K562 (cell line): ENCODE data around the gene DCTN1. TPM values are rescaled to one million over a fixed set of nuclear protein-coding genes. Genes with fewer than 3 reads are reported as not detected.
A peak's percentile ranks its signal among the peaks of the same experiment; 100 is the strongest.

Experiments used
- DPF2 ChIP-seq: fragments of 450-650 bp; IDR thresholded peaks from 2 replicates; pipeline ENCODE4 v1.6.1; 2016
- ELF2 ChIP-seq: fragments of 250-450 bp; sonication (Bioruptor Pico); IDR thresholded peaks from 2 replicates; pipeline ENCODE4 v1.5.0; 2021; ENCODE audit warnings: mild to moderate bottlenecking
- ILF3 ChIP-seq: fragments of 450-650 bp; IDR thresholded peaks from 2 replicates; pipeline ENCODE4 v1.6.1; 2018; ENCODE audit warnings: antibody characterized with exemption, mild to moderate bottlenecking, moderate library complexity, borderline replicate concordance
- KLF6 ChIP-seq: fragments of 250-450 bp; sonication (Bioruptor Pico); IDR thresholded peaks from 2 replicates; pipeline ENCODE4 v1.4.0; 2020; ENCODE audit warnings: mild to moderate bottlenecking, moderate library complexity, borderline replicate concordance
- MEIS2 ChIP-seq: fragments of 450-650 bp; IDR thresholded peaks from 2 replicates; pipeline ENCODE4 v1.6.1; 2014; ENCODE audit warnings: mild to moderate bottlenecking; ENCODE audit not compliant: partially characterized antibody
- NBN ChIP-seq: fragments of 450-650 bp; IDR thresholded peaks from 2 replicates; pipeline ENCODE4 v1.6.1; 2016; ENCODE audit warnings: low read depth, mild to moderate bottlenecking
- POLR2AphosphoS5 ChIP-seq: IDR thresholded peaks from 2 replicates; pipeline ENCODE4 v1.6.1; 2011; ENCODE audit warnings: mild to moderate bottlenecking, low read depth, low read length, moderate library complexity; ENCODE audit not compliant: control insufficient read depth, insufficient read depth
- RBBP5 ChIP-seq: fragments of 200-600 bp; sonication (generic); IDR thresholded peaks from 2 replicates; pipeline ENCODE4 v1.6.1; 2012; ENCODE audit warnings: borderline replicate concordance, mild to moderate bottlenecking, low read length, control low read depth, inconsistent platforms; ENCODE audit not compliant: insufficient read depth, poor library complexity, severe bottlenecking
- SIRT6 ChIP-seq: IDR thresholded peaks from one replicate; pipeline ENCODE4 v1.6.1; 2012; ENCODE audit warnings: low read depth, mild to moderate bottlenecking, control low read depth, inconsistent platforms, low read length, moderate library complexity
- SOX6 ChIP-seq: fragments of 450-650 bp; IDR thresholded peaks from 2 replicates; pipeline ENCODE4 v1.6.1; 2014; ENCODE audit warnings: mild to moderate bottlenecking
- TBL1XR1 ChIP-seq, 2 experiments: IDR thresholded peaks; 2 replicates each; pipeline ENCODE4 v1.6.1; 2012; ENCODE audit warnings: improper control_type of control experiment in 2 of 2, low read length in 2 of 2, mild to moderate bottlenecking in 1 of 2
- TEAD1 ChIP-seq, 2 experiments: fragments of 450-650 bp in 1 of 2; sonication (generic) in 1 of 2; formaldehyde crosslinking; IDR thresholded peaks; 2 replicates each; pipeline versions ENCODE4 v1.4.0 to v1.8.0; 2020 to 2022; ENCODE audit warnings: mild to moderate bottlenecking in 2 of 2, missing genetic modification reagents in 1 of 2
- XRCC5 ChIP-seq: fragments of 200-400 bp; formaldehyde crosslinking; IDR thresholded peaks from 2 replicates; pipeline ENCODE4 v1.6.1; 2017; ENCODE audit warnings: low read depth, mild to moderate bottlenecking, low read length
- ZBTB1 ChIP-seq: sonication (generic); formaldehyde crosslinking; IDR thresholded peaks from 2 replicates; pipeline ENCODE4 v1.8.1; 2023; ENCODE audit warnings: missing genetic modification reagents, low read depth, mild to moderate bottlenecking, borderline replicate concordance
- ZBTB17 ChIP-seq: fragments of 450-650 bp; formaldehyde crosslinking; IDR thresholded peaks from 2 replicates; pipeline ENCODE4 v1.4.0; 2020; ENCODE audit warnings: mild to moderate bottlenecking
- ZFP36 ChIP-seq: fragments of 150-350 bp; IDR thresholded peaks from 2 replicates; pipeline ENCODE4 v1.6.1; 2018; ENCODE audit warnings: low read length, low read depth; ENCODE audit not compliant: partially characterized antibody
- ZFPM2 ChIP-seq: fragments of 250-450 bp; sonication (Bioruptor Pico); IDR thresholded peaks from 2 replicates; pipeline ENCODE4 v1.5.1; 2022; ENCODE audit warnings: mild to moderate bottlenecking
- ZNF253 ChIP-seq: fragments of 250-450 bp; sonication (Bioruptor Pico); conservative IDR thresholded peaks from 2 replicates; pipeline ENCODE4 v1.6.1; 2021; ENCODE audit warnings: mild to moderate bottlenecking
- ZNF3 ChIP-seq: fragments of 250-450 bp; sonication (Bioruptor Pico); IDR thresholded peaks from 2 replicates; pipeline ENCODE4 v1.5.0; 2021; ENCODE audit warnings: mild to moderate bottlenecking, moderate library complexity
- ZNF707 ChIP-seq: fragments of 250-450 bp; sonication (Bioruptor Pico); conservative IDR thresholded peaks from 2 replicates; pipeline ENCODE4 v1.8.0; 2022; ENCODE audit warnings: inconsistent platforms, mild to moderate bottlenecking, moderate library complexity
- ZNF76 ChIP-seq: fragments of 250-450 bp; sonication (Bioruptor Pico); IDR thresholded peaks from 2 replicates; pipeline ENCODE4 v1.4.0; 2020; ENCODE audit warnings: mild to moderate bottlenecking, moderate library complexity, borderline replicate concordance
- polyA plus RNA-seq, 8 experiments: library from polyadenylated mRNA; depleted of rRNA in 4 of 8; stranded (reverse) in 5 of 8; unstranded in 3 of 8; fragments of >200 nt; fragmentation: Nextera tagmentation in 2 of 8; fragmentation: Illumina TruSeq in 1 of 8; extraction: Ambion mirVana in 2 of 8; extraction: Trizol in 1 of 8; gene quantifications; 2 replicates each; pipeline versions ENCODE4 v1.2.1 to v1.2.3, GENCODE V29; 2011 to 2014; ENCODE audit warnings: inconsistent platforms in 1 of 8, missing spikeins in 1 of 8
- total RNA-seq, 7 experiments: library from RNA; depleted of rRNA in 6 of 7; stranded (reverse); fragments of >200 nt in 6 of 7; fragmentation: Illumina TruSeq in 2 of 7; extraction: Trizol in 2 of 7; gene quantifications; 2 replicates each; pipeline versions ENCODE4 v1.2.1 to v1.2.3, GENCODE V29; 2011 to 2021; ENCODE audit warnings: low replicate concordance in 1 of 7
- TF ChIP-seq, protein P1 (sequence below): fragments of 450-650 bp; IDR thresholded peaks from 2 replicates; pipeline ENCODE4 v1.6.1; 2017; ENCODE audit warnings: mild to moderate bottlenecking, moderate library complexity
- TF ChIP-seq, protein P2 (sequence below): fragments of 250-450 bp; sonication (Bioruptor Pico); IDR thresholded peaks from 2 replicates; pipeline ENCODE4 v1.4.0; 2020; ENCODE audit warnings: mild to moderate bottlenecking, moderate library complexity, borderline replicate concordance
- TF ChIP-seq, protein P3 (sequence below): fragments of 250-450 bp; sonication (Bioruptor Pico); IDR thresholded peaks from 2 replicates; pipeline ENCODE4 v1.8.0; 2022; ENCODE audit warnings: inconsistent platforms

The DCTN1 gene
- total and polyA plus RNA-seq, 9 of the 15 experiments (the other 6 are each of a cell fraction or from before 2014, with no cell fraction given): 23.9 to 71.7 (median 45.0) TPM

DNA sequence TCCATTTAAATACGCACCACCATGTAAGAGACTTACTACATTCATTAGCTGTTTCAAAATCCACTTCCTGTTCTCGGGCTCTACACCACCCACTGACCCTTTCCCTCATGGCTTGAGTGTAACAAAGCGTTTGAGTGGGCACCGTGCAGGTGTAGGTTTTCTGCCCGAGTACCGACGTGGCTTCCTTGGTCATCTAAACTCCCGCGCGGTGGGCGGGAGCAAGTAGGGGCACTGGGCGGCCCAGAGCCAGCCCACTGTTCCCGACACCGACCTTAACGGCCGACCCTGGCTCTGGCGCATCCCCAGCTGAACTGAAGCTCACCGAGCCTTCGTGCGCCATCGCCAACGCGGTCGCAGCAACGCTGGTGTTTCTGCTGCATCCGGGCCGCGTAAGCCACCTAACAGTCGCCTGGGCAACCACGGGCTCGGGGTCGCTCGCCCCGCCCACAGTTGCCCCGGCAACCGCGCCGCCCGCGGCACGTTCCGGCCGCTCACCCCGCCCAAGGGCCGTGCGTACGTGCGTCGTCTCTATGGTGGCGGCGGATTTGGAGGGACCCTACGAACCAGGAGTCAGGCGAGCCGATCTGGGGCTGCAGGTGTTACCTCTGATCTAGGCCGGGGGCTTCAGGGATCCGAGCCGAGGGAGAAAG, 41.2 kb upstream of the DCTN1 start, which contains the start of the genes C2orf81 and WDR54 (continued):
- TF ChIP-seq ZNF253: no peak
- no peak for TF ChIP-seq DPF2
- TF ChIP-seq TBL1XR1 (IDR thresholded peaks at IDR 0.05; ENCODE audit: low read length in 2 of 2): no peak
- TF ChIP-seq, protein P1, sequence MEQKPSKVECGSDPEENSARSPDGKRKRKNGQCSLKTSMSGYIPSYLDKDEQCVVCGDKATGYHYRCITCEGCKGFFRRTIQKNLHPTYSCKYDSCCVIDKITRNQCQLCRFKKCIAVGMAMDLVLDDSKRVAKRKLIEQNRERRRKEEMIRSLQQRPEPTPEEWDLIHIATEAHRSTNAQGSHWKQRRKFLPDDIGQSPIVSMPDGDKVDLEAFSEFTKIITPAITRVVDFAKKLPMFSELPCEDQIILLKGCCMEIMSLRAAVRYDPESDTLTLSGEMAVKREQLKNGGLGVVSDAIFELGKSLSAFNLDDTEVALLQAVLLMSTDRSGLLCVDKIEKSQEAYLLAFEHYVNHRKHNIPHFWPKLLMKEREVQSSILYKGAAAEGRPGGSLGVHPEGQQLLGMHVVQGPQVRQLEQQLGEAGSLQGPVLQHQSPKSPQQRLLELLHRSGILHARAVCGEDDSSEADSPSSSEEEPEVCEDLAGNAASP: no peak
- no peak for TF ChIP-seq ZNF707 (CRISPR knock-in tag)
- 0 out of 2 replicates have a peak, but pooled peaks have one; percentile 11 for TF ChIP-seq XRCC5
- no peak for TF ChIP-seq ILF3
- no peak for TF ChIP-seq ZBTB17 (CRISPR knock-in tag)
- no peak for TF ChIP-seq POLR2AphosphoS5
- no peak for TF ChIP-seq ELF2
- no peak for TF ChIP-seq ZNF76 (CRISPR knock-in tag)
- TF ChIP-seq NBN: no peak
- no peak for TF ChIP-seq ZFP36
- TF ChIP-seq ZFPM2 (CRISPR knock-in tag): no peak
- TF ChIP-seq RBBP5: peak; percentile 10
- no peak; a peak in 1 of 4 replicates for TF ChIP-seq TEAD1 (CRISPR knock-in tag; IDR thresholded peaks at IDR 0.05)
- TF ChIP-seq, protein P2, sequence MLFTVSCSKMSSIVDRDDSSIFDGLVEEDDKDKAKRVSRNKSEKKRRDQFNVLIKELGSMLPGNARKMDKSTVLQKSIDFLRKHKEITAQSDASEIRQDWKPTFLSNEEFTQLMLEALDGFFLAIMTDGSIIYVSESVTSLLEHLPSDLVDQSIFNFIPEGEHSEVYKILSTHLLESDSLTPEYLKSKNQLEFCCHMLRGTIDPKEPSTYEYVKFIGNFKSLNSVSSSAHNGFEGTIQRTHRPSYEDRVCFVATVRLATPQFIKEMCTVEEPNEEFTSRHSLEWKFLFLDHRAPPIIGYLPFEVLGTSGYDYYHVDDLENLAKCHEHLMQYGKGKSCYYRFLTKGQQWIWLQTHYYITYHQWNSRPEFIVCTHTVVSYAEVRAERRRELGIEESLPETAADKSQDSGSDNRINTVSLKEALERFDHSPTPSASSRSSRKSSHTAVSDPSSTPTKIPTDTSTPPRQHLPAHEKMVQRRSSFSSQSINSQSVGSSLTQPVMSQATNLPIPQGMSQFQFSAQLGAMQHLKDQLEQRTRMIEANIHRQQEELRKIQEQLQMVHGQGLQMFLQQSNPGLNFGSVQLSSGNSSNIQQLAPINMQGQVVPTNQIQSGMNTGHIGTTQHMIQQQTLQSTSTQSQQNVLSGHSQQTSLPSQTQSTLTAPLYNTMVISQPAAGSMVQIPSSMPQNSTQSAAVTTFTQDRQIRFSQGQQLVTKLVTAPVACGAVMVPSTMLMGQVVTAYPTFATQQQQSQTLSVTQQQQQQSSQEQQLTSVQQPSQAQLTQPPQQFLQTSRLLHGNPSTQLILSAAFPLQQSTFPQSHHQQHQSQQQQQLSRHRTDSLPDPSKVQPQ (CRISPR knock-in tag): no peak
- TF ChIP-seq ZBTB1 (CRISPR knock-in tag): no peak; the same call in 1 of the 2 replicates
- no peak for TF ChIP-seq ZNF3 (CRISPR knock-in tag)
- no peak for TF ChIP-seq SOX6
- no peak for TF ChIP-seq MEIS2
- TF ChIP-seq KLF6 (CRISPR knock-in tag): no peak
- TF ChIP-seq, protein P3, sequence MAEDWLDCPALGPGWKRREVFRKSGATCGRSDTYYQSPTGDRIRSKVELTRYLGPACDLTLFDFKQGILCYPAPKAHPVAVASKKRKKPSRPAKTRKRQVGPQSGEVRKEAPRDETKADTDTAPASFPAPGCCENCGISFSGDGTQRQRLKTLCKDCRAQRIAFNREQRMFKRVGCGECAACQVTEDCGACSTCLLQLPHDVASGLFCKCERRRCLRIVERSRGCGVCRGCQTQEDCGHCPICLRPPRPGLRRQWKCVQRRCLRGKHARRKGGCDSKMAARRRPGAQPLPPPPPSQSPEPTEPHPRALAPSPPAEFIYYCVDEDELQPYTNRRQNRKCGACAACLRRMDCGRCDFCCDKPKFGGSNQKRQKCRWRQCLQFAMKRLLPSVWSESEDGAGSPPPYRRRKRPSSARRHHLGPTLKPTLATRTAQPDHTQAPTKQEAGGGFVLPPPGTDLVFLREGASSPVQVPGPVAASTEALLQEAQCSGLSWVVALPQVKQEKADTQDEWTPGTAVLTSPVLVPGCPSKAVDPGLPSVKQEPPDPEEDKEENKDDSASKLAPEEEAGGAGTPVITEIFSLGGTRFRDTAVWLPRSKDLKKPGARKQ: no peak
- TF ChIP-seq SIRT6: no peak
